WTC11 (cell line): ENCODE data around the gene NDUFAF8.

Experiments
- ARID4B ChIP-seq: sonication (generic); formaldehyde crosslinking; IDR thresholded peaks from 2 replicates; pipeline ENCODE4 v1.8.0; 2023; ENCODE audit warnings: missing genetic modification reagents, mild to moderate bottlenecking, borderline replicate concordance
- ATF3 ChIP-seq: sonication (generic); formaldehyde crosslinking; conservative IDR thresholded peaks from 2 replicates; pipeline ENCODE4 v1.8.1; 2022; ENCODE audit warnings: mild to moderate bottlenecking, missing genetic modification reagents
- CREM ChIP-seq: sonication (generic); formaldehyde crosslinking; IDR thresholded peaks from 2 replicates; pipeline ENCODE4 v1.8.1; 2022; ENCODE audit warnings: mild to moderate bottlenecking, missing genetic modification reagents, moderate library complexity
- CTCF ChIP-seq: fragments of 200-600 bp; IDR thresholded peaks from 2 replicates; pipeline ENCODE4 v1.8.0; 2022; ENCODE audit warnings: antibody characterized with exemption
- FOXJ3 ChIP-seq: sonication (generic); formaldehyde crosslinking; IDR thresholded peaks from 2 replicates; pipeline ENCODE4 v1.9.0; 2021; ENCODE audit warnings: missing genetic modification reagents, mild to moderate bottlenecking, borderline replicate concordance
- KAT7 ChIP-seq: sonication (generic); formaldehyde crosslinking; IDR thresholded peaks from 2 replicates; pipeline ENCODE4 v1.8.1; 2023; ENCODE audit warnings: missing genetic modification reagents, mild to moderate bottlenecking, borderline replicate concordance
- NR1H2 ChIP-seq: sonication (generic); formaldehyde crosslinking; IDR thresholded peaks from 2 replicates; pipeline ENCODE4 v1.9.0; 2021; ENCODE audit warnings: mild to moderate bottlenecking, moderate library complexity, missing genetic modification reagents
- ZNF121 ChIP-seq: sonication (generic); formaldehyde crosslinking; IDR thresholded peaks from 2 replicates; pipeline ENCODE4 v1.8.0; 2023; ENCODE audit warnings: missing genetic modification reagents
- ZNF219 ChIP-seq: sonication (generic); formaldehyde crosslinking; IDR thresholded peaks from 2 replicates; pipeline ENCODE4 v1.8.0; 2023; ENCODE audit warnings: missing genetic modification reagents, mild to moderate bottlenecking, borderline replicate concordance
- ZNF263 ChIP-seq: sonication (generic); formaldehyde crosslinking; IDR thresholded peaks from 2 replicates; pipeline ENCODE4 v1.8.1; 2022; ENCODE audit warnings: low read depth, mild to moderate bottlenecking, moderate library complexity, missing genetic modification reagents

- no peak for TF ChIP-seq KAT7 (CRISPR knock-in tag)
- TF ChIP-seq NR1H2 (CRISPR knock-in tag), result no peak
- no peak for TF ChIP-seq CTCF
- TF ChIP-seq CREM (CRISPR knock-in tag), result no peak
- TF ChIP-seq FOXJ3 (CRISPR knock-in tag), result no peak
- no peak for TF ChIP-seq ARID4B (CRISPR knock-in tag)
- no peak for TF ChIP-seq ZNF219 (CRISPR knock-in tag)
- no peak for TF ChIP-seq ATF3
- TF ChIP-seq ZNF121 (CRISPR knock-in tag), result no peak
- TF ChIP-seq ZNF263, result no peak
These were observed 39.7 kb upstream of the NDUFAF8 start for GRCh38 chr17:81199482-81199830.
